K562 (cell line): ENCODE results near the gene ACYP2. TPM values are rescaled to one million over a fixed set of nuclear protein-coding genes. Genes with fewer than 3 reads are reported as not detected.

Source experiments
- ATF1 ChIP-seq, 2 experiments: fragments of 450-650 bp in 1 of 2; IDR thresholded peaks; 2 replicates each; pipeline ENCODE4 v1.6.1; 2016; ENCODE audit warnings: missing compliant biosample characterization in 1 of 2, missing genetic modification characterization in 1 of 2
- CTBP1 ChIP-seq: fragments of 450-650 bp; IDR thresholded peaks from 2 replicates; pipeline ENCODE4 v1.6.1; 2016; ENCODE audit warnings: borderline replicate concordance
- HDGF ChIP-seq: fragments of 450-650 bp; IDR thresholded peaks from 2 replicates; pipeline ENCODE4 v1.6.1; 2016
- JUNB ChIP-seq: fragments of 450-650 bp; formaldehyde crosslinking; conservative IDR thresholded peaks from 2 replicates; pipeline ENCODE4 v1.4.0; 2020; ENCODE audit warnings: mild to moderate bottlenecking
- NCOA4 ChIP-seq: fragments of 450-650 bp; IDR thresholded peaks from 2 replicates; pipeline ENCODE4 v1.6.1; 2018; ENCODE audit warnings: mild to moderate bottlenecking; ENCODE audit not compliant: partially characterized antibody
- NFATC3 ChIP-seq: fragments of 450-650 bp; IDR thresholded peaks from 2 replicates; pipeline ENCODE4 v1.6.1; 2017; ENCODE audit warnings: mild to moderate bottlenecking
- POLR2G ChIP-seq: fragments of 200-400 bp; formaldehyde crosslinking; IDR thresholded peaks from 2 replicates; pipeline ENCODE4 v1.6.1; 2017; ENCODE audit warnings: low read depth, mild to moderate bottlenecking, antibody characterized with exemption, low read length, moderate library complexity
- POU5F1 ChIP-seq: fragments of 150-350 bp; IDR thresholded peaks from 2 replicates; pipeline ENCODE4 v1.6.1; 2014; ENCODE audit warnings: borderline replicate concordance, low read length, low read depth, mild to moderate bottlenecking; ENCODE audit not compliant: partially characterized antibody
- PPARD ChIP-seq: fragments of 250-450 bp; sonication (Bioruptor Pico); IDR thresholded peaks from 2 replicates; pipeline ENCODE4 v1.8.0; 2022; ENCODE audit warnings: inconsistent platforms, mild to moderate bottlenecking, moderate library complexity
- RB1 ChIP-seq: fragments of 450-650 bp; IDR thresholded peaks from 2 replicates; pipeline ENCODE4 v1.6.1; 2017; ENCODE audit warnings: low read depth, mild to moderate bottlenecking
- SIRT6 ChIP-seq: IDR thresholded peaks from one replicate; pipeline ENCODE4 v1.6.1; 2012; ENCODE audit warnings: low read depth, mild to moderate bottlenecking, control low read depth, inconsistent platforms, low read length, moderate library complexity
- SMAD1 ChIP-seq: fragments of 150-350 bp; IDR thresholded peaks from 2 replicates; pipeline ENCODE4 v1.6.1; 2014; ENCODE audit warnings: low read length, low read depth; ENCODE audit not compliant: partially characterized antibody
- SOX6 ChIP-seq: fragments of 450-650 bp; IDR thresholded peaks from 2 replicates; pipeline ENCODE4 v1.6.1; 2014; ENCODE audit warnings: mild to moderate bottlenecking
- ZC3H11A ChIP-seq: IDR thresholded peaks from 2 replicates; pipeline ENCODE4 v1.6.1; 2012; ENCODE audit warnings: low read depth, low read length, improper control_type of control experiment
- ZNF431 ChIP-seq: sonication (generic); formaldehyde crosslinking; IDR thresholded peaks from 2 replicates; pipeline ENCODE4 v1.8.0; 2022; ENCODE audit warnings: mild to moderate bottlenecking, missing genetic modification reagents
- ZNF584 ChIP-seq: fragments of 200-800 bp; sonication (Bioruptor generic); IDR thresholded peaks from 2 replicates; pipeline ENCODE4 v1.6.1; 2016; ENCODE audit warnings: low read depth, mild to moderate bottlenecking, missing genetic modification characterization, missing compliant biosample characterization
- polyA plus RNA-seq, 8 experiments: library from polyadenylated mRNA; depleted of rRNA in 4 of 8; stranded (reverse) in 5 of 8; unstranded in 3 of 8; fragments of >200 nt; fragmentation: Nextera tagmentation in 2 of 8; fragmentation: Illumina TruSeq in 1 of 8; extraction: Ambion mirVana in 2 of 8; extraction: Trizol in 1 of 8; gene quantifications; 2 replicates each; pipeline versions ENCODE4 v1.2.1 to v1.2.3, GENCODE V29; 2011 to 2014; ENCODE audit warnings: inconsistent platforms in 1 of 8, missing spikeins in 1 of 8
- total RNA-seq, 7 experiments: library from RNA; depleted of rRNA in 6 of 7; stranded (reverse); fragments of >200 nt in 6 of 7; fragmentation: Illumina TruSeq in 2 of 7; extraction: Trizol in 2 of 7; gene quantifications; 2 replicates each; pipeline versions ENCODE4 v1.2.1 to v1.2.3, GENCODE V29; 2011 to 2021; ENCODE audit warnings: low replicate concordance in 1 of 7
- TF ChIP-seq, protein P1 (sequence below): sonication (generic); formaldehyde crosslinking; IDR thresholded peaks from 2 replicates; pipeline ENCODE4 v1.8.1; 2023; ENCODE audit warnings: mild to moderate bottlenecking, missing genetic modification reagents
- TF ChIP-seq, protein P2 (sequence below): fragments of 450-650 bp; IDR thresholded peaks from 2 replicates; pipeline ENCODE4 v1.6.1; 2014; ENCODE audit warnings: low read depth, mild to moderate bottlenecking, moderate library complexity, borderline replicate concordance
- TF ChIP-seq, protein P3 (sequence below): sonication (generic); formaldehyde crosslinking; IDR thresholded peaks from 2 replicates; pipeline ENCODE4 v1.8.0; 2022; ENCODE audit warnings: mild to moderate bottlenecking, missing genetic modification reagents
- TF ChIP-seq, protein P4 (sequence below): fragments of 250-450 bp; sonication (Bioruptor Pico); IDR thresholded peaks from 2 replicates; pipeline ENCODE4 v1.6.1; 2021; ENCODE audit warnings: mild to moderate bottlenecking

The ACYP2 gene
- total and polyA plus RNA-seq, 9 of the 15 experiments (the other 6 are each of a cell fraction or from before 2014, with no cell fraction given), result 1.0 to 4.1 (median 2.0) TPM

DNA sequence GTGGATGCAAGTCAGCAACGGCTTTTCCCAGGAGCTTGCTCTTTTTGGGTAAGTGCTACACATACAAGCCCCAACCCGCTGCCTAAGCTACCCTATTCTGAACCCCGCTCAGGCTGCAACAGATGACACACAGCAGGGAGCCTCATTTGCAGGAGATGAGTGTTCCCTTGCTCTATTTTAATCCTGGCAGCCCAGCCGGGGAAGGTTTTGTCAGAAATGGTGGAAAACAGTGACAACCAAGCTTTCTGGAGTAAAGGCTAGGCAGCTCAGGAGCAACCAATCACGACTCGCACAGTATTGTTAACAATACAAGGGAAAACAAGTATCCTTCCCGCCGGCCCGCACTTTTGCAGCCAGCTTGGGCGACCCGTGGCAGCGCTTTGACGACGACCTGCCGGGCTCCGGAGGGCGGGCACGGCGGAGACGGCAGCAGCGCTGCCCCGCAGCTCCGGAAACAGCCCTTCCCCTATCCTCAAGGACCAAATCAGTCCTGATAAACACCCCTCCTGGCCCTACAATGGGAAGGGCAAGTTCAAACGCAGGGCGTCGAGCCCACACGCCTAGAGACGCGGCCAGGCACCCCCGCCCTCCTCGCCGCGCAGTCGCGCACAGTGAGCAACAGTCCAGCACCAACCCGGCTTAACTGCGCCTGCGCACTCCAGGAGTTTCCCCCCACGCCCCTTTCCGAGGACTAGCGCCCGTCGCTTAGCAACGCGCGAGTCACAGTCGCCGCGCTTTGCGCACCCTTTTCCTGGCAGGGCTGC is 214.9 kb downstream of the ACYP2 start (continued):
- TF ChIP-seq POU5F1 (no peak), JUNB (CRISPR knock-in tag) (no peak), NCOA4 (no peak), CTBP1 (peak; percentile 53), ZNF584 (CRISPR knock-in tag) (no peak), SMAD1 (no peak), ZC3H11A (no peak), POLR2G (peak; percentile 85), ATF1 (CRISPR knock-in tag; IDR thresholded peaks at IDR 0.05) (no peak), ATF1 (tag; IDR thresholded peaks at IDR 0.05) (peak; percentile 66), NFATC3 (no peak), SIRT6 (no peak), PPARD (no peak), HDGF (no peak), ZNF431 (CRISPR knock-in tag) (0 out of 2 replicates have a peak, but pooled peaks have one; percentile 60), SOX6 (peak; percentile 33; the same call in 1 of the 2 replicates), RB1 (0 out of 2 replicates have a peak, but pooled peaks have one; percentile 18)
- TF ChIP-seq, protein P1, sequence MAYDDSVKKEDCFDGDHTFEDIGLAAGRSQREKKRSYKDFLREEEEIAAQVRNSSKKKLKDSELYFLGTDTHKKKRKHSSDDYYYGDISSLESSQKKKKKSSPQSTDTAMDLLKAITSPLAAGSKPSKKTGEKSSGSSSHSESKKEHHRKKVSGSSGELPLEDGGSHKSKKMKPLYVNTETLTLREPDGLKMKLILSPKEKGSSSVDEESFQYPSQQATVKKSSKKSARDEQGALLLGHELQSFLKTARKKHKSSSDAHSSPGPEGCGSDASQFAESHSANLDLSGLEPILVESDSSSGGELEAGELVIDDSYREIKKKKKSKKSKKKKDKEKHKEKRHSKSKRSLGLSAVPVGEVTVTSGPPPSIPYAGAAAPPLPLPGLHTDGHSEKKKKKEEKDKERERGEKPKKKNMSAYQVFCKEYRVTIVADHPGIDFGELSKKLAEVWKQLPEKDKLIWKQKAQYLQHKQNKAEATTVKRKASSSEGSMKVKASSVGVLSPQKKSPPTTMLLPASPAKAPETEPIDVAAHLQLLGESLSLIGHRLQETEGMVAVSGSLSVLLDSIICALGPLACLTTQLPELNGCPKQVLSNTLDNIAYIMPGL (CRISPR knock-in tag), result 0 out of 2 replicates have a peak, but pooled peaks have one; percentile 71
- TF ChIP-seq, protein P2, sequence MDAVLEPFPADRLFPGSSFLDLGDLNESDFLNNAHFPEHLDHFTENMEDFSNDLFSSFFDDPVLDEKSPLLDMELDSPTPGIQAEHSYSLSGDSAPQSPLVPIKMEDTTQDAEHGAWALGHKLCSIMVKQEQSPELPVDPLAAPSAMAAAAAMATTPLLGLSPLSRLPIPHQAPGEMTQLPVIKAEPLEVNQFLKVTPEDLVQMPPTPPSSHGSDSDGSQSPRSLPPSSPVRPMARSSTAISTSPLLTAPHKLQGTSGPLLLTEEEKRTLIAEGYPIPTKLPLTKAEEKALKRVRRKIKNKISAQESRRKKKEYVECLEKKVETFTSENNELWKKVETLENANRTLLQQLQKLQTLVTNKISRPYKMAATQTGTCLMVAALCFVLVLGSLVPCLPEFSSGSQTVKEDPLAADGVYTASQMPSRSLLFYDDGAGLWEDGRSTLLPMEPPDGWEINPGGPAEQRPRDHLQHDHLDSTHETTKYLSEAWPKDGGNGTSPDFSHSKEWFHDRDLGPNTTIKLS, result peak; percentile 79; the same call in 1 of the 2 replicates
- TF ChIP-seq, protein P3, sequence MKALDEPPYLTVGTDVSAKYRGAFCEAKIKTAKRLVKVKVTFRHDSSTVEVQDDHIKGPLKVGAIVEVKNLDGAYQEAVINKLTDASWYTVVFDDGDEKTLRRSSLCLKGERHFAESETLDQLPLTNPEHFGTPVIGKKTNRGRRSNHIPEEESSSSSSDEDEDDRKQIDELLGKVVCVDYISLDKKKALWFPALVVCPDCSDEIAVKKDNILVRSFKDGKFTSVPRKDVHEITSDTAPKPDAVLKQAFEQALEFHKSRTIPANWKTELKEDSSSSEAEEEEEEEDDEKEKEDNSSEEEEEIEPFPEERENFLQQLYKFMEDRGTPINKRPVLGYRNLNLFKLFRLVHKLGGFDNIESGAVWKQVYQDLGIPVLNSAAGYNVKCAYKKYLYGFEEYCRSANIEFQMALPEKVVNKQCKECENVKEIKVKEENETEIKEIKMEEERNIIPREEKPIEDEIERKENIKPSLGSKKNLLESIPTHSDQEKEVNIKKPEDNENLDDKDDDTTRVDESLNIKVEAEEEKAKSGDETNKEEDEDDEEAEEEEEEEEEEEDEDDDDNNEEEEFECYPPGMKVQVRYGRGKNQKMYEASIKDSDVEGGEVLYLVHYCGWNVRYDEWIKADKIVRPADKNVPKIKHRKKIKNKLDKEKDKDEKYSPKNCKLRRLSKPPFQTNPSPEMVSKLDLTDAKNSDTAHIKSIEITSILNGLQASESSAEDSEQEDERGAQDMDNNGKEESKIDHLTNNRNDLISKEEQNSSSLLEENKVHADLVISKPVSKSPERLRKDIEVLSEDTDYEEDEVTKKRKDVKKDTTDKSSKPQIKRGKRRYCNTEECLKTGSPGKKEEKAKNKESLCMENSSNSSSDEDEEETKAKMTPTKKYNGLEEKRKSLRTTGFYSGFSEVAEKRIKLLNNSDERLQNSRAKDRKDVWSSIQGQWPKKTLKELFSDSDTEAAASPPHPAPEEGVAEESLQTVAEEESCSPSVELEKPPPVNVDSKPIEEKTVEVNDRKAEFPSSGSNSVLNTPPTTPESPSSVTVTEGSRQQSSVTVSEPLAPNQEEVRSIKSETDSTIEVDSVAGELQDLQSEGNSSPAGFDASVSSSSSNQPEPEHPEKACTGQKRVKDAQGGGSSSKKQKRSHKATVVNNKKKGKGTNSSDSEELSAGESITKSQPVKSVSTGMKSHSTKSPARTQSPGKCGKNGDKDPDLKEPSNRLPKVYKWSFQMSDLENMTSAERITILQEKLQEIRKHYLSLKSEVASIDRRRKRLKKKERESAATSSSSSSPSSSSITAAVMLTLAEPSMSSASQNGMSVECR (CRISPR knock-in tag), result no peak
- TF ChIP-seq, protein P4, sequence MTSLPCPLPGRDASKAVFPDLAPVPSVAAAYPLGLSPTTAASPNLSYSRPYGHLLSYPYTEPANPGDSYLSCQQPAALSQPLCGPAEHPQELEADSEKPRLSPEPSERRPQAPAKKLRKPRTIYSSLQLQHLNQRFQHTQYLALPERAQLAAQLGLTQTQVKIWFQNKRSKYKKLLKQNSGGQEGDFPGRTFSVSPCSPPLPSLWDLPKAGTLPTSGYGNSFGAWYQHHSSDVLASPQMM (CRISPR knock-in tag), result no peak
